Activated T-cell treated with anti-CD3 and anti-CD28 coated beads, Interleukin-2, amount 50 U/mL, for 4 hours (primary cell): ENCODE measurements around the gene ZNF536. TPM values are rescaled to one million over a fixed set of nuclear protein-coding genes. Genes with fewer than 3 reads are reported as not detected.

Experiments used
- ATAC-seq, 2 donors: fragments of 200-7000 bp; cut with Tn5 transposase; one replicate each; pipeline ENCODE4 v1.10.0; 2021
- DNase-seq: peaks from one replicate; pipeline ENCODE4 v3.0.0-alpha.2; 2020
- H3K27me3 Mint-ChIP-seq: one replicate; pipeline ENCODE4 v1.8.0; 2021; ENCODE audit warnings: low read depth, mixed read lengths
- H3K36me3 Mint-ChIP-seq: one replicate; pipeline ENCODE4 v1.8.0; 2022; ENCODE audit warnings: mixed read lengths; ENCODE audit not compliant: insufficient read depth
- H3K4me1 Mint-ChIP-seq: one replicate; pipeline ENCODE4 v1.8.0; 2021; ENCODE audit warnings: low read depth, mixed read lengths
- H3K4me3 Mint-ChIP-seq: one replicate; pipeline ENCODE4 v1.8.0; 2021; ENCODE audit warnings: mild to moderate bottlenecking, moderate library complexity, mixed read lengths
- H3K9me3 Mint-ChIP-seq: one replicate; pipeline ENCODE4 v1.8.0; 2021; ENCODE audit warnings: mixed read lengths
- total RNA-seq, 3 donors: library from RNA; stranded (reverse); gene quantifications; one replicate each; pipeline ENCODE4 v1.2.1, GENCODE V29; 2021

ZNF536 gene
- total RNA-seq, 3 donors from 2014 or later: not detected

GRCh38 chr19:30564551-30565011, 192.4 kb downstream of the ZNF536 start:
- ATAC-seq (no peak), DNase-seq (no peak)
- H3K9me3 Mint-ChIP-seq: no peaks in the 10 kb centered on the region
- H3K27me3 Mint-ChIP-seq: peaks cover 7% of the 10 kb centered on the region
- H3K36me3 Mint-ChIP-seq: no peaks in the 10 kb centered on the region
- no peaks in the 10 kb centered on the region for H3K4me1 Mint-ChIP-seq
- H3K4me3 Mint-ChIP-seq: no peak overlapping the region

- Mint-ChIP-seq H3K27me3 (no peaks in the 10 kb centered on the region), H3K9me3 (no peaks in the 10 kb centered on the region), H3K4me3 (no peak overlapping the region), H3K4me1 (no peaks in the 10 kb centered on the region), H3K36me3 (no peaks in the 10 kb centered on the region)
- no peak for DNase-seq
- no peak for ATAC-seq
Observed at GRCh38 chr19:30565636-30566035, 193.5 kb downstream of the ZNF536 start.

GRCh38 chr19:30566681-30567420, 194.7 kb downstream of the ZNF536 start:
- H3K36me3 Mint-ChIP-seq: no peaks in the 10 kb centered on the region
- no peak for DNase-seq
- no peaks in the 10 kb centered on the region for H3K27me3 Mint-ChIP-seq
- ATAC-seq: no peak
- no peaks in the 10 kb centered on the region for H3K4me1 Mint-ChIP-seq
- H3K9me3 Mint-ChIP-seq: no peaks in the 10 kb centered on the region
- no peak overlapping the region for H3K4me3 Mint-ChIP-seq

- Mint-ChIP-seq H3K27me3 (no peaks in the 10 kb centered on the region), H3K9me3 (no peaks in the 10 kb centered on the region), H3K4me3 (no peak overlapping the region), H3K4me1 (no peaks in the 10 kb centered on the region), H3K36me3 (no peaks in the 10 kb centered on the region)
- ATAC-seq (no peak), DNase-seq (no peak)
Observed at GRCh38 chr19:30567536-30568232, 195.5 kb downstream of the ZNF536 start.

- no peak for DNase-seq
- no peaks in the 10 kb centered on the region for H3K9me3 Mint-ChIP-seq
- H3K36me3 Mint-ChIP-seq: no peaks in the 10 kb centered on the region
- H3K4me1 Mint-ChIP-seq: no peaks in the 10 kb centered on the region
- no peak for ATAC-seq
- H3K27me3 Mint-ChIP-seq: no peaks in the 10 kb centered on the region
- no peak overlapping the region for H3K4me3 Mint-ChIP-seq
Observed at GRCh38 chr19:30570194-30570593, 198.0 kb downstream of the ZNF536 start.

- peaks cover 2% of the 10 kb centered on the region for H3K27me3 Mint-ChIP-seq
- no peak for DNase-seq
- H3K4me3 Mint-ChIP-seq: no peak overlapping the region
- no peaks in the 10 kb centered on the region for H3K4me1 Mint-ChIP-seq
- ATAC-seq: no peak
- no peaks in the 10 kb centered on the region for H3K9me3 Mint-ChIP-seq
- H3K36me3 Mint-ChIP-seq: no peaks in the 10 kb centered on the region
Observed at GRCh38 chr19:30577551-30578105, 205.4 kb downstream of the ZNF536 start.

GRCh38 chr19:30579419-30579818, 207.2 kb downstream of the ZNF536 start:
- ATAC-seq (no peak), DNase-seq (no peak)
- no peaks in the 10 kb centered on the region for H3K9me3 Mint-ChIP-seq
- H3K4me1 Mint-ChIP-seq: no peaks in the 10 kb centered on the region
- peaks cover 2% of the 10 kb centered on the region for H3K27me3 Mint-ChIP-seq
- no peak overlapping the region for H3K4me3 Mint-ChIP-seq
- no peaks in the 10 kb centered on the region for H3K36me3 Mint-ChIP-seq

GRCh38 chr19:30580673-30581072, 208.5 kb downstream of the ZNF536 start:
- ATAC-seq: no peak
- H3K4me3 Mint-ChIP-seq: no peak overlapping the region
- no peaks in the 10 kb centered on the region for H3K36me3 Mint-ChIP-seq

GRCh38 chr19:30584090-30584489, 211.9 kb downstream of the ZNF536 start:
- peaks cover 2% of the 10 kb centered on the region for H3K27me3 Mint-ChIP-seq
- no peak overlapping the region for H3K4me3 Mint-ChIP-seq
- no peak for DNase-seq
- no peaks in the 10 kb centered on the region for H3K36me3 Mint-ChIP-seq
- ATAC-seq: no peak
- no peaks in the 10 kb centered on the region for H3K9me3 Mint-ChIP-seq
- H3K4me1 Mint-ChIP-seq: no peaks in the 10 kb centered on the region

More at GRCh38 chr19:30580673-30581072, 208.5 kb downstream of the ZNF536 start:
- DNase-seq: no peak
- Mint-ChIP-seq H3K27me3 (peaks cover 2% of the 10 kb centered on the region), H3K4me1 (no peaks in the 10 kb centered on the region), H3K9me3 (no peaks in the 10 kb centered on the region)

GRCh38 chr19:30587869-30588268, 215.7 kb downstream of the ZNF536 start:
- no peak overlapping the region for H3K4me3 Mint-ChIP-seq
- no peaks in the 10 kb centered on the region for H3K4me1 Mint-ChIP-seq
- H3K9me3 Mint-ChIP-seq: no peaks in the 10 kb centered on the region
- DNase-seq (no peak), ATAC-seq (no peak)
- H3K27me3 Mint-ChIP-seq: no peaks in the 10 kb centered on the region
- H3K36me3 Mint-ChIP-seq: no peaks in the 10 kb centered on the region

GRCh38 chr19:30590596-30591229, 218.5 kb downstream of the ZNF536 start:
- ATAC-seq (no peak), DNase-seq (no peak)
- Mint-ChIP-seq H3K27me3 (no peaks in the 10 kb centered on the region), H3K36me3 (no peaks in the 10 kb centered on the region), H3K9me3 (no peaks in the 10 kb centered on the region), H3K4me1 (no peaks in the 10 kb centered on the region), H3K4me3 (no peak overlapping the region)

- H3K36me3 Mint-ChIP-seq: no peaks in the 10 kb centered on the region
- DNase-seq (no peak), ATAC-seq (no peak)
- no peaks in the 10 kb centered on the region for H3K27me3 Mint-ChIP-seq
- no peaks in the 10 kb centered on the region for H3K4me1 Mint-ChIP-seq
- no peak overlapping the region for H3K4me3 Mint-ChIP-seq
- no peaks in the 10 kb centered on the region for H3K9me3 Mint-ChIP-seq
Observed at GRCh38 chr19:30593356-30593755, 221.2 kb downstream of the ZNF536 start.

GRCh38 chr19:30593975-30594745, 222.0 kb downstream of the ZNF536 start:
- DNase-seq (no peak), ATAC-seq (no peak)
- Mint-ChIP-seq H3K4me3 (no peak overlapping the region), H3K4me1 (no peaks in the 10 kb centered on the region), H3K27me3 (no peaks in the 10 kb centered on the region), H3K9me3 (no peaks in the 10 kb centered on the region), H3K36me3 (no peaks in the 10 kb centered on the region)

GRCh38 chr19:30596268-30596667, 224.1 kb downstream of the ZNF536 start:
- no peak overlapping the region for H3K4me3 Mint-ChIP-seq
- H3K36me3 Mint-ChIP-seq: no peaks in the 10 kb centered on the region
- DNase-seq: no peak
- ATAC-seq: no peak
- H3K9me3 Mint-ChIP-seq: no peaks in the 10 kb centered on the region
- H3K4me1 Mint-ChIP-seq: no peaks in the 10 kb centered on the region
- H3K27me3 Mint-ChIP-seq: no peaks in the 10 kb centered on the region
